Measurements from ENCODE around the gene AGR3.

- TF ChIP-seq CTCF (IDR thresholded peaks at IDR 0.05 in 8 of 11, conservative IDR thresholded peaks at IDR 0.05 in 3 of 11) (no peak), POLR2A (IDR thresholded peaks at IDR 0.05) (no peak), POLR2AphosphoS5 (IDR thresholded peaks at IDR 0.05) (no peak)
These were observed 39.4 kb upstream of the AGR3 start for GRCh38 chr7:16921151-16921550.

Data from spleen (tissue), 7 donors.